Keratinocyte (primary cell): Measurements from ENCODE around the gene FCF1. TPM values are rescaled to one million over a fixed set of nuclear protein-coding genes. Genes with fewer than 3 reads are reported as not detected.

Experiments
- DNase-seq: peaks from one replicate; pipeline ENCODE4 v3.0.0-alpha.2; 2011; ENCODE audit warnings: low read depth, missing footprints, low spot score
- FAIRE-seq: peaks from 2 replicates; lab custom pipeline; 2011; peaks lifted over from hg19 to GRCh38; lab: Jason Lieb, UNC
- H2AFZ ChIP-seq: 2 replicates; pipeline ENCODE4 v1.6.0; 2012; ENCODE audit warnings: low read length, control low read depth, inconsistent platforms; ENCODE audit not compliant: control insufficient read depth
- H3K27ac ChIP-seq: 2 replicates; pipeline ENCODE4 v1.5.1; 2011; ENCODE audit warnings: low read length; ENCODE audit not compliant: control insufficient read depth, insufficient read depth
- H3K27me3 ChIP-seq: 3 replicates; pipeline ENCODE4 v1.6.0; 2011; ENCODE audit warnings: low read length; ENCODE audit not compliant: control insufficient read depth, insufficient read depth; ENCODE audit errors: extremely low read depth
- H3K36me3 ChIP-seq, 2 experiments: 2 replicates in 1 of 2; 3 replicates in 1 of 2; pipeline ENCODE4 v1.5.1; 2011; ENCODE audit warnings: low read length in 2 of 2, mild to moderate bottlenecking in 1 of 2; ENCODE audit not compliant: control insufficient read depth in 2 of 2, insufficient read depth in 2 of 2; ENCODE audit errors: extremely low read depth in 1 of 2
- H3K4me1 ChIP-seq: 3 replicates; pipeline ENCODE4 v1.5.1; 2011; ENCODE audit warnings: low read length; ENCODE audit not compliant: control insufficient read depth, insufficient read depth; ENCODE audit errors: extremely low read depth
- H3K4me2 ChIP-seq: 3 replicates; pipeline ENCODE4 v1.6.0; 2011; ENCODE audit warnings: low read depth, low read length; ENCODE audit not compliant: control insufficient read depth, insufficient read depth; ENCODE audit errors: extremely low read depth
- H3K4me3 ChIP-seq, 3 experiments: fragments of 200-600 bp in 1 of 3; sonication (generic) in 1 of 3; 2 replicates in 2 of 3; 3 replicates in 1 of 3; pipeline ENCODE4 v1.5.1; 2011 to 2016; ENCODE audit warnings: low read length in 3 of 3, mild to moderate bottlenecking in 3 of 3, control low read depth in 2 of 3, inconsistent platforms in 1 of 3, low read depth in 1 of 3, mixed read lengths in 1 of 3, mixed run types in 1 of 3, moderate library complexity in 1 of 3; ENCODE audit not compliant: control insufficient read depth in 2 of 3, insufficient read depth in 2 of 3; ENCODE audit errors: extremely low read depth in 1 of 3
- H3K79me2 ChIP-seq: 2 replicates; pipeline ENCODE4 v1.6.0; 2012; ENCODE audit warnings: low read length; ENCODE audit not compliant: control insufficient read depth, insufficient read depth
- H3K9ac ChIP-seq: 3 replicates; pipeline ENCODE4 v1.6.0; 2011; ENCODE audit warnings: low read length; ENCODE audit not compliant: control insufficient read depth, insufficient read depth; ENCODE audit errors: extremely low read depth
- H3K9me1 ChIP-seq: 3 replicates; pipeline ENCODE4 v1.6.0; 2011; ENCODE audit warnings: low read length; ENCODE audit not compliant: control insufficient read depth, insufficient read depth; ENCODE audit errors: extremely low read depth
- H3K9me3 ChIP-seq: 2 replicates; pipeline ENCODE4 v1.5.1; 2012; ENCODE audit warnings: low read depth, low read length; ENCODE audit not compliant: control insufficient read depth
- H4K20me1 ChIP-seq: 3 replicates; pipeline ENCODE4 v1.6.0; 2011; ENCODE audit warnings: low read length; ENCODE audit not compliant: control insufficient read depth, insufficient read depth; ENCODE audit errors: extremely low read depth
- CTCF ChIP-seq, 3 experiments: IDR thresholded peaks in 1 of 3; conservative IDR thresholded peaks in 1 of 3; optimal IDR thresholded peaks in 1 of 3; 2 replicates in 2 of 3; 3 replicates in 1 of 3; pipeline versions ENCODE3 to v1.5.1; 2011; ENCODE audit warnings: low read length in 3 of 3, mild to moderate bottlenecking in 3 of 3, moderate library complexity in 2 of 3, control low read depth in 1 of 3, inconsistent platforms in 1 of 3; ENCODE audit not compliant: insufficient read depth in 2 of 3; ENCODE audit errors: extremely low read depth in 1 of 3
- EZH2 ChIP-seq: IDR thresholded peaks from one replicate; pipeline ENCODE4 v1.6.1; 2012; ENCODE audit warnings: inconsistent platforms, mild to moderate bottlenecking, low read length, moderate library complexity
- dilution Hi-C: fragments of 300-500 bp; cut with MboI; formaldehyde crosslinking; loops from one replicate; pipeline ENCODE4 v1.7.0; 2020; ENCODE audit warnings: low sequenced_read_pairs; ENCODE audit not compliant: extremely low pct_ligation_motif_present
- polyA plus RNA-seq, 5 experiments: library from polyadenylated mRNA; depleted of rRNA in 3 of 5; stranded (reverse) in 3 of 5; stranded (forward) in 1 of 5; unstranded in 1 of 5; fragments of >200 nt; gene quantifications; 1 replicate in 1 of 5; 2 replicates in 3 of 5; 3 replicates in 1 of 5; pipeline versions ENCODE4 v1.2.1 to v1.2.3, GENCODE V29; 2011 to 2012; ENCODE audit warnings: missing spikeins in 2 of 5, low read depth in 1 of 5, low replicate concordance in 1 of 5

The FCF1 gene
- polyA plus RNA-seq, 1 donor (not counting 4 experiments of a cell fraction or from before 2014, with no cell fraction given) = 86.8 TPM

GRCh38 chr14:74704656-74705055, 8.3 kb upstream of the FCF1 start:
- FAIRE-seq = no peak
- dilution Hi-C loops = no loop called here

GRCh38 chr14:74705613-74706500, 7.1 kb upstream of the FCF1 start:
- Histone ChIP-seq H3K4me2 (no peak overlapping the region), H3K27ac (no peak overlapping the region)
- FAIRE-seq = no peak

More at GRCh38 chr14:74704656-74705055, 8.3 kb upstream of the FCF1 start:
- Histone ChIP-seq H3K4me1 (peaks cover 8% of the 10 kb centered on the region), H3K9ac (no peak overlapping the region), H2AFZ (no peak overlapping the region), H3K9me1 (no peaks in the 10 kb centered on the region), H3K4me3 (no peak overlapping the region), H3K9me3 (peaks cover 5% of the 10 kb centered on the region), H3K27me3 (no peaks in the 10 kb centered on the region), H3K79me2 (peaks cover 91% of the 10 kb centered on the region), H4K20me1 (peaks cover 2% of the 10 kb centered on the region), H3K4me2 (no peak overlapping the region), H3K36me3 (peaks cover 0 to 1% of the 10 kb centered on the region in 2 experiments), H3K27ac (no peak overlapping the region)
- no peak for DNase-seq
- no peak for TF ChIP-seq EZH2
- TF ChIP-seq CTCF (optimal IDR thresholded peaks at IDR 0.05 in 1 of 3, IDR thresholded peaks at IDR 0.05 in 1 of 3, conservative IDR thresholded peaks at IDR 0.05 in 1 of 3; ENCODE audit: extremely low read depth in 1 of 3, insufficient read depth in 2 of 3, low read length in 3 of 3) = no peak

More at GRCh38 chr14:74705613-74706500, 7.1 kb upstream of the FCF1 start:
- peaks cover 2% of the 10 kb centered on the region for H4K20me1 ChIP-seq
- H3K4me1 ChIP-seq = peaks cover 5% of the 10 kb centered on the region
- dilution Hi-C loops = no loop called here
- no peak overlapping the region for H2AFZ ChIP-seq
- peaks cover 5% of the 10 kb centered on the region for H3K9me3 ChIP-seq
- no peak overlapping the region for H3K4me3 ChIP-seq
- H3K9ac ChIP-seq = no peak overlapping the region
- peaks cover 95% of the 10 kb centered on the region for H3K79me2 ChIP-seq
- TF ChIP-seq CTCF (optimal IDR thresholded peaks at IDR 0.05 in 1 of 3, IDR thresholded peaks at IDR 0.05 in 1 of 3, conservative IDR thresholded peaks at IDR 0.05 in 1 of 3; ENCODE audit: extremely low read depth in 1 of 3, insufficient read depth in 2 of 3, low read length in 3 of 3) (no peak), EZH2 (no peak)
- no peak for DNase-seq
- H3K9me1 ChIP-seq = no peaks in the 10 kb centered on the region
- no peaks in the 10 kb centered on the region for H3K27me3 ChIP-seq
- H3K36me3 ChIP-seq = peaks cover 0 to 1% of the 10 kb centered on the region in 2 experiments
